ENCODE data around the gene PRKAA2. TPM values are rescaled to one million over a fixed set of nuclear protein-coding genes. Genes with fewer than 3 reads are reported as not detected.

Gene PRKAA2
- total RNA-seq, 1 experiment from 2014 or later: 11.1 TPM

- H3K9me3 ChIP-seq (ENCODE audit: control insufficient read depth, insufficient read depth, low read depth, low read length): no peaks in the 10 kb centered on the region
- H3K27me3 ChIP-seq (ENCODE audit: control insufficient read depth, insufficient read depth, low read length): no peaks in the 10 kb centered on the region
- H3K4me1 ChIP-seq (ENCODE audit: control insufficient read depth, insufficient read depth, low read length): no peaks in the 10 kb centered on the region
- BruUV-seq (replicated peaks): no TSS peak
- DNase-seq (ENCODE audit: low read depth, low spot score) (no peak), ATAC-seq (no peak)
- no peaks in the 10 kb centered on the region for H3K36me3 ChIP-seq (ENCODE audit: control insufficient read depth, insufficient read depth, low read length)
- in situ Hi-C loops (cut with HindIII; ENCODE audit: low pct_unique_long_range_greater_than_20kb, low sequenced_read_pairs): no loop called here
- intact Hi-C loops (cut with micrococcal nuclease; ENCODE audit: unreplicated experiment): no loop called here
- no peak for TF ChIP-seq POLR2AphosphoS5 (IDR thresholded peaks at IDR 0.05; ENCODE audit: low read depth, low read length)
- no peak for TF ChIP-seq TCF7L2 (IDR thresholded peaks at IDR 0.05; ENCODE audit: low read depth, low read length)
- TF ChIP-seq REST (IDR thresholded peaks at IDR 0.05; ENCODE audit: insufficient read depth in 1 of 2, low read depth in 2 of 2, low read length in 1 of 2): no peak
- no peak for TF ChIP-seq CTCF (IDR thresholded peaks at IDR 0.05)
- TF ChIP-seq SIN3A (IDR thresholded peaks at IDR 0.05; ENCODE audit: borderline replicate concordance, insufficient read depth, low read depth, low read length): no peak
- H3K4me3 ChIP-seq (ENCODE audit: low read depth in 2 of 2, low read length in 2 of 2): no peak overlapping the region
- no peak overlapping the region for H3K27ac ChIP-seq (ENCODE audit: low read length)
- ChIA-PET POLR2A (no interaction called here), CTCF (no interaction called here)
These were observed 74.1 kb downstream of the PRKAA2 start for GRCh38 chr1:56719171-56719570.

- no peak for ATAC-seq
- CTCF ChIA-PET: no interaction called here
- intact Hi-C loops (cut with micrococcal nuclease; ENCODE audit: unreplicated experiment): no loop called here
- H3K36me3 ChIP-seq (ENCODE audit: control insufficient read depth, insufficient read depth, low read length): no peaks in the 10 kb centered on the region
- no peaks in the 10 kb centered on the region for H3K27me3 ChIP-seq (ENCODE audit: control insufficient read depth, insufficient read depth, low read length)
- TF ChIP-seq TCF7L2 (IDR thresholded peaks at IDR 0.05; ENCODE audit: low read depth, low read length) (no peak), CTCF (IDR thresholded peaks at IDR 0.05) (no peak), REST (IDR thresholded peaks at IDR 0.05; ENCODE audit: insufficient read depth in 1 of 2, low read depth in 2 of 2, low read length in 1 of 2) (no peak), POLR2AphosphoS5 (IDR thresholded peaks at IDR 0.05; ENCODE audit: low read depth, low read length) (no peak), SIN3A (IDR thresholded peaks at IDR 0.05; ENCODE audit: borderline replicate concordance, insufficient read depth, low read depth, low read length) (no peak)
- BruUV-seq (replicated peaks): no TSS peak
- no peak overlapping the region for H3K27ac ChIP-seq (ENCODE audit: low read length)
- H3K4me3 ChIP-seq (ENCODE audit: low read depth in 2 of 2, low read length in 2 of 2): no peak overlapping the region
- H3K9me3 ChIP-seq (ENCODE audit: control insufficient read depth, insufficient read depth, low read depth, low read length): no peaks in the 10 kb centered on the region
- no peaks in the 10 kb centered on the region for H3K4me1 ChIP-seq (ENCODE audit: control insufficient read depth, insufficient read depth, low read length)
- no peak for DNase-seq (ENCODE audit: low read depth, low spot score)
- POLR2A ChIA-PET: no interaction called here
- in situ Hi-C loops (cut with HindIII; ENCODE audit: low pct_unique_long_range_greater_than_20kb, low sequenced_read_pairs): no loop called here
These were observed 81.6 kb downstream of the PRKAA2 start for GRCh38 chr1:56726706-56727105.

Data from Panc1 (cell line).